ENCODE measurements around the gene CSF3.

GRCh38 chr17:39996162-39996561, 19.1 kb upstream of the CSF3 start:
- no peak for TF ChIP-seq CTCF (conservative IDR thresholded peaks at IDR 0.05)
- TF ChIP-seq EZH2 (IDR thresholded peaks at IDR 0.05; ENCODE audit: low read depth), result no peak

Data from PC-9 (cell line).